Activated naive CD8-positive, alpha-beta T cell (primary cell): Measurements from ENCODE around the gene MAP3K7.

Source experiments
- H3K27ac Mint-ChIP-seq: one replicate; pipeline ENCODE4 v1.8.0; 2021; ENCODE audit warnings: mixed read lengths
- H3K27me3 Mint-ChIP-seq: one replicate; pipeline ENCODE4 v1.8.0; 2021; ENCODE audit warnings: mixed read lengths
- H3K36me3 Mint-ChIP-seq: one replicate; pipeline ENCODE4 v1.8.0; 2021; ENCODE audit warnings: mixed read lengths
- H3K4me1 Mint-ChIP-seq: one replicate; pipeline ENCODE4 v1.8.0; 2021; ENCODE audit warnings: low read depth, mixed read lengths
- H3K4me3 Mint-ChIP-seq: one replicate; pipeline ENCODE4 v1.8.0; 2021; ENCODE audit warnings: mild to moderate bottlenecking, mixed read lengths
- H3K9me3 Mint-ChIP-seq: one replicate; pipeline ENCODE4 v1.8.0; 2021; ENCODE audit warnings: low read depth, mixed read lengths

MAP3K7 gene

GRCh38 chr6:90523779-90524310 lies 63.0 kb downstream of the MAP3K7 start:
- H3K9me3 Mint-ChIP-seq, result no peaks in the 10 kb centered on the region
- H3K36me3 Mint-ChIP-seq, result peaks cover 5% of the 10 kb centered on the region
- no peaks in the 10 kb centered on the region for H3K27me3 Mint-ChIP-seq
- H3K4me3 Mint-ChIP-seq, result no peak overlapping the region
- H3K4me1 Mint-ChIP-seq, result no peaks in the 10 kb centered on the region
- H3K27ac Mint-ChIP-seq, result no peak overlapping the region

GRCh38 chr6:90521955-90522354 lies 64.9 kb downstream of the MAP3K7 start:
- H3K4me1 Mint-ChIP-seq, result no peaks in the 10 kb centered on the region
- H3K9me3 Mint-ChIP-seq, result no peaks in the 10 kb centered on the region
- H3K27me3 Mint-ChIP-seq, result no peaks in the 10 kb centered on the region
- no peak overlapping the region for H3K4me3 Mint-ChIP-seq
- peaks cover 5% of the 10 kb centered on the region for H3K36me3 Mint-ChIP-seq
- no peak overlapping the region for H3K27ac Mint-ChIP-seq

- H3K4me1 Mint-ChIP-seq, result no peaks in the 10 kb centered on the region
- no peaks in the 10 kb centered on the region for H3K27me3 Mint-ChIP-seq
These were observed 70.7 kb downstream of the MAP3K7 start for GRCh38 chr6:90516074-90516660.

GRCh38 chr6:90514496-90514895 lies 72.4 kb downstream of the MAP3K7 start:
- Mint-ChIP-seq H3K36me3 (peaks cover 28% of the 10 kb centered on the region), H3K27ac (no peak overlapping the region), H3K27me3 (no peaks in the 10 kb centered on the region), H3K4me1 (no peaks in the 10 kb centered on the region), H3K9me3 (no peaks in the 10 kb centered on the region), H3K4me3 (no peak overlapping the region)

More at GRCh38 chr6:90516074-90516660, 70.7 kb downstream of the MAP3K7 start:
- Mint-ChIP-seq H3K36me3 (peaks cover 28% of the 10 kb centered on the region), H3K27ac (no peak overlapping the region), H3K4me3 (no peak overlapping the region), H3K9me3 (no peaks in the 10 kb centered on the region)

- Mint-ChIP-seq H3K27ac (no peak overlapping the region), H3K27me3 (no peaks in the 10 kb centered on the region), H3K9me3 (peaks cover 5% of the 10 kb centered on the region), H3K4me3 (no peak overlapping the region), H3K4me1 (no peaks in the 10 kb centered on the region), H3K36me3 (peaks cover 12% of the 10 kb centered on the region)
These were observed 78.1 kb downstream of the MAP3K7 start for GRCh38 chr6:90508753-90509152.

GRCh38 chr6:90502866-90503407 lies 83.9 kb downstream of the MAP3K7 start:
- peak overlapping the region; percentile 41 for H3K27ac Mint-ChIP-seq
- H3K36me3 Mint-ChIP-seq, result no peaks in the 10 kb centered on the region
- H3K9me3 Mint-ChIP-seq, result peaks cover under 1% of the 10 kb centered on the region
- H3K4me3 Mint-ChIP-seq, result no peak overlapping the region
- H3K4me1 Mint-ChIP-seq, result peaks cover 11% of the 10 kb centered on the region
- H3K27me3 Mint-ChIP-seq, result no peaks in the 10 kb centered on the region

- Mint-ChIP-seq H3K27me3 (no peaks in the 10 kb centered on the region), H3K4me1 (peaks cover 11% of the 10 kb centered on the region), H3K27ac (no peak overlapping the region)
These were observed 84.5 kb downstream of the MAP3K7 start for GRCh38 chr6:90502381-90502780.

GRCh38 chr6:90500458-90500857 lies 86.4 kb downstream of the MAP3K7 start:
- Mint-ChIP-seq H3K27me3 (no peaks in the 10 kb centered on the region), H3K27ac (no peak overlapping the region), H3K36me3 (no peaks in the 10 kb centered on the region), H3K4me3 (no peak overlapping the region), H3K9me3 (no peaks in the 10 kb centered on the region), H3K4me1 (peaks cover 11% of the 10 kb centered on the region)

More at GRCh38 chr6:90502381-90502780, 84.5 kb downstream of the MAP3K7 start:
- no peak overlapping the region for H3K4me3 Mint-ChIP-seq
- H3K9me3 Mint-ChIP-seq, result no peaks in the 10 kb centered on the region
- H3K36me3 Mint-ChIP-seq, result no peaks in the 10 kb centered on the region

- Mint-ChIP-seq H3K36me3 (no peaks in the 10 kb centered on the region), H3K27ac (no peak overlapping the region), H3K27me3 (peaks cover 6% of the 10 kb centered on the region), H3K9me3 (no peaks in the 10 kb centered on the region), H3K4me1 (peaks cover 3% of the 10 kb centered on the region), H3K4me3 (no peak overlapping the region)
These were observed 89.5 kb downstream of the MAP3K7 start for GRCh38 chr6:90497411-90497810.

GRCh38 chr6:90496258-90497016 lies 90.4 kb downstream of the MAP3K7 start:
- H3K9me3 Mint-ChIP-seq, result no peaks in the 10 kb centered on the region
- H3K4me1 Mint-ChIP-seq, result peaks cover 3% of the 10 kb centered on the region
- H3K27ac Mint-ChIP-seq, result no peak overlapping the region
- peaks cover 2% of the 10 kb centered on the region for H3K36me3 Mint-ChIP-seq
- peaks cover 11% of the 10 kb centered on the region for H3K27me3 Mint-ChIP-seq
- H3K4me3 Mint-ChIP-seq, result no peak overlapping the region

GRCh38 chr6:90495216-90495817 lies 91.6 kb downstream of the MAP3K7 start:
- no peak overlapping the region for H3K4me3 Mint-ChIP-seq
- H3K27me3 Mint-ChIP-seq, result peaks cover 14% of the 10 kb centered on the region
- H3K4me1 Mint-ChIP-seq, result peaks cover 3% of the 10 kb centered on the region
- H3K27ac Mint-ChIP-seq, result no peak overlapping the region
- H3K36me3 Mint-ChIP-seq, result peaks cover 2% of the 10 kb centered on the region
- H3K9me3 Mint-ChIP-seq, result no peaks in the 10 kb centered on the region

- Mint-ChIP-seq H3K4me3 (no peak overlapping the region), H3K27ac (no peak overlapping the region), H3K9me3 (no peaks in the 10 kb centered on the region), H3K4me1 (peaks cover 3% of the 10 kb centered on the region), H3K36me3 (peaks cover 2% of the 10 kb centered on the region), H3K27me3 (peaks cover 14% of the 10 kb centered on the region)
These were observed 92.6 kb downstream of the MAP3K7 start for GRCh38 chr6:90494067-90494780.

- H3K4me1 Mint-ChIP-seq, result peaks cover 3% of the 10 kb centered on the region
- H3K4me3 Mint-ChIP-seq, result no peak overlapping the region
- H3K27ac Mint-ChIP-seq, result no peak overlapping the region
- H3K9me3 Mint-ChIP-seq, result no peaks in the 10 kb centered on the region
- H3K27me3 Mint-ChIP-seq, result peaks cover 14% of the 10 kb centered on the region
- H3K36me3 Mint-ChIP-seq, result peaks cover 2% of the 10 kb centered on the region
These were observed 93.5 kb downstream of the MAP3K7 start for GRCh38 chr6:90493332-90493731.

- no peak overlapping the region for H3K4me3 Mint-ChIP-seq
- peaks cover 3% of the 10 kb centered on the region for H3K4me1 Mint-ChIP-seq
- H3K9me3 Mint-ChIP-seq, result no peaks in the 10 kb centered on the region
- no peak overlapping the region for H3K27ac Mint-ChIP-seq
- peaks cover 14% of the 10 kb centered on the region for H3K27me3 Mint-ChIP-seq
- H3K36me3 Mint-ChIP-seq, result peaks cover 2% of the 10 kb centered on the region
These were observed 94.1 kb downstream of the MAP3K7 start for GRCh38 chr6:90492798-90493197.
